Activated T-cell treated with anti-CD3 and anti-CD28 coated beads, Interleukin-2, amount 50 U/mL, for 24 hours (primary cell): ENCODE measurements around the gene CASP1.

Source experiments
- DNase-seq: peaks from one replicate; pipeline ENCODE4 v3.0.0-alpha.2; 2020
- H3K27ac Mint-ChIP-seq: 2 replicates; pipeline ENCODE4 v1.8.0; 2020; ENCODE audit warnings: mild to moderate bottlenecking, mixed read lengths
- H3K27me3 Mint-ChIP-seq: 2 replicates; pipeline ENCODE4 v1.8.0; 2020; ENCODE audit warnings: mixed read lengths
- H3K36me3 Mint-ChIP-seq: 2 replicates; pipeline ENCODE4 v1.8.0; 2020; ENCODE audit warnings: low read depth, mixed read lengths
- H3K4me1 Mint-ChIP-seq: 2 replicates; pipeline ENCODE4 v1.8.0; 2020; ENCODE audit warnings: low read depth, mixed read lengths
- H3K4me3 Mint-ChIP-seq: 2 replicates; pipeline ENCODE4 v1.8.0; 2020; ENCODE audit warnings: mild to moderate bottlenecking, moderate library complexity, mixed read lengths
- H3K9me3 Mint-ChIP-seq: 2 replicates; pipeline ENCODE4 v1.8.0; 2020; ENCODE audit warnings: mixed read lengths

The CASP1 gene

GRCh38 chr11:104979839-104980238 lies 55.1 kb downstream of the CASP1 start:
- no peaks in the 10 kb centered on the region for H3K27me3 Mint-ChIP-seq
- no peak for DNase-seq
- H3K4me1 Mint-ChIP-seq: peaks cover 3% of the 10 kb centered on the region
- H3K27ac Mint-ChIP-seq: no peak overlapping the region
- peaks cover 2% of the 10 kb centered on the region for H3K36me3 Mint-ChIP-seq
- H3K9me3 Mint-ChIP-seq: peaks cover 3% of the 10 kb centered on the region
- no peak overlapping the region for H3K4me3 Mint-ChIP-seq
